ENCODE measurements around the gene CDH12. TPM values are rescaled to one million over a fixed set of nuclear protein-coding genes. Genes with fewer than 3 reads are reported as not detected.

CDH12 gene
- total and polyA plus RNA-seq, 4 donors, result 0.02 to 0.33 (median 0.17) TPM; not detected in 1

DNA sequence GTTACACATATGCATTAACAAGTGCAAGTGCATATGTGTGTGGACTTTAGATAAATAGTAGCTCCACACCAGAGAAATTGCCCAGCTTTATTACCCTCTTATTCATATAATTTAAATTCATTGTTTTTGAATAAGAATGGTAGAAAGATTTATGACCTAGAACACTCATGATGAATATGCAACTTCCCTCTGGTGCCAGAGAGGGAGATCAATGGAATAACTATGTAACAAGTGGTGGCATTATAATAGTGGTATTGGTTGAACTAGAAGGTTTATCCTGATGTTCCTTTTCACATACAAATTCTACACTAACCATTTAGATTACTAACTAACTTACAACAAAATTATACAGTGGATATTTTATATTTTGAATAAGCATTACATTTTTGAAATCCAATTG is 607.4 kb downstream of the CDH12 start:
- H3K4me3 ChIP-seq (ENCODE audit: low read depth in 1 of 3, low read length in 3 of 3), result no peak overlapping the region
- H3K36me3 ChIP-seq (ENCODE audit: control insufficient read depth in 4 of 4, insufficient read depth in 3 of 4, low read depth in 1 of 4, low read length in 3 of 4), result no peaks in the 10 kb centered on the region
- no peaks in the 10 kb centered on the region for H3K27me3 ChIP-seq (ENCODE audit: control insufficient read depth in 4 of 4, insufficient read depth in 4 of 4, low read length in 3 of 4)
- no peaks in the 10 kb centered on the region for H3K4me1 ChIP-seq (ENCODE audit: control insufficient read depth in 4 of 4, insufficient read depth in 4 of 4, low read length in 3 of 4)
- no peak for DNase-seq (ENCODE audit: low spot score)
- TF ChIP-seq, protein P1, sequence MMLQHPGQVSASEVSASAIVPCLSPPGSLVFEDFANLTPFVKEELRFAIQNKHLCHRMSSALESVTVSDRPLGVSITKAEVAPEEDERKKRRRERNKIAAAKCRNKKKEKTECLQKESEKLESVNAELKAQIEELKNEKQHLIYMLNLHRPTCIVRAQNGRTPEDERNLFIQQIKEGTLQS (IDR thresholded peaks at IDR 0.05), result no peak
- TF ChIP-seq NR2F2 (IDR thresholded peaks at IDR 0.05) (no peak), FOXA1 (IDR thresholded peaks at IDR 0.05) (no peak), YY1 (IDR thresholded peaks at IDR 0.05) (no peak), GABPA (IDR thresholded peaks at IDR 0.05 in 1 of 2, conservative IDR thresholded peaks at IDR 0.05 in 1 of 2) (no peak), ZBTB33 (IDR thresholded peaks at IDR 0.05) (no peak), RAD21 (IDR thresholded peaks at IDR 0.05) (no peak), FOXA2 (IDR thresholded peaks at IDR 0.05) (no peak), SP1 (IDR thresholded peaks at IDR 0.05) (no peak), TAF1 (conservative IDR thresholded peaks at IDR 0.05) (no peak), EGR1 (IDR thresholded peaks at IDR 0.05; ENCODE audit: low read depth in 2 of 2) (no peak), HNF4G (IDR thresholded peaks at IDR 0.05) (no peak), JUND (IDR thresholded peaks at IDR 0.05) (no peak), HNF4A (conservative IDR thresholded peaks at IDR 0.05) (no peak), RXRA (IDR thresholded peaks at IDR 0.05) (no peak)
- TF ChIP-seq, protein P2, sequence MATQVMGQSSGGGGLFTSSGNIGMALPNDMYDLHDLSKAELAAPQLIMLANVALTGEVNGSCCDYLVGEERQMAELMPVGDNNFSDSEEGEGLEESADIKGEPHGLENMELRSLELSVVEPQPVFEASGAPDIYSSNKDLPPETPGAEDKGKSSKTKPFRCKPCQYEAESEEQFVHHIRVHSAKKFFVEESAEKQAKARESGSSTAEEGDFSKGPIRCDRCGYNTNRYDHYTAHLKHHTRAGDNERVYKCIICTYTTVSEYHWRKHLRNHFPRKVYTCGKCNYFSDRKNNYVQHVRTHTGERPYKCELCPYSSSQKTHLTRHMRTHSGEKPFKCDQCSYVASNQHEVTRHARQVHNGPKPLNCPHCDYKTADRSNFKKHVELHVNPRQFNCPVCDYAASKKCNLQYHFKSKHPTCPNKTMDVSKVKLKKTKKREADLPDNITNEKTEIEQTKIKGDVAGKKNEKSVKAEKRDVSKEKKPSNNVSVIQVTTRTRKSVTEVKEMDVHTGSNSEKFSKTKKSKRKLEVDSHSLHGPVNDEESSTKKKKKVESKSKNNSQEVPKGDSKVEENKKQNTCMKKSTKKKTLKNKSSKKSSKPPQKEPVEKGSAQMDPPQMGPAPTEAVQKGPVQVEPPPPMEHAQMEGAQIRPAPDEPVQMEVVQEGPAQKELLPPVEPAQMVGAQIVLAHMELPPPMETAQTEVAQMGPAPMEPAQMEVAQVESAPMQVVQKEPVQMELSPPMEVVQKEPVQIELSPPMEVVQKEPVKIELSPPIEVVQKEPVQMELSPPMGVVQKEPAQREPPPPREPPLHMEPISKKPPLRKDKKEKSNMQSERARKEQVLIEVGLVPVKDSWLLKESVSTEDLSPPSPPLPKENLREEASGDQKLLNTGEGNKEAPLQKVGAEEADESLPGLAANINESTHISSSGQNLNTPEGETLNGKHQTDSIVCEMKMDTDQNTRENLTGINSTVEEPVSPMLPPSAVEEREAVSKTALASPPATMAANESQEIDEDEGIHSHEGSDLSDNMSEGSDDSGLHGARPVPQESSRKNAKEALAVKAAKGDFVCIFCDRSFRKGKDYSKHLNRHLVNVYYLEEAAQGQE (IDR thresholded peaks at IDR 0.05), result no peak
- TF ChIP-seq, protein P3, sequence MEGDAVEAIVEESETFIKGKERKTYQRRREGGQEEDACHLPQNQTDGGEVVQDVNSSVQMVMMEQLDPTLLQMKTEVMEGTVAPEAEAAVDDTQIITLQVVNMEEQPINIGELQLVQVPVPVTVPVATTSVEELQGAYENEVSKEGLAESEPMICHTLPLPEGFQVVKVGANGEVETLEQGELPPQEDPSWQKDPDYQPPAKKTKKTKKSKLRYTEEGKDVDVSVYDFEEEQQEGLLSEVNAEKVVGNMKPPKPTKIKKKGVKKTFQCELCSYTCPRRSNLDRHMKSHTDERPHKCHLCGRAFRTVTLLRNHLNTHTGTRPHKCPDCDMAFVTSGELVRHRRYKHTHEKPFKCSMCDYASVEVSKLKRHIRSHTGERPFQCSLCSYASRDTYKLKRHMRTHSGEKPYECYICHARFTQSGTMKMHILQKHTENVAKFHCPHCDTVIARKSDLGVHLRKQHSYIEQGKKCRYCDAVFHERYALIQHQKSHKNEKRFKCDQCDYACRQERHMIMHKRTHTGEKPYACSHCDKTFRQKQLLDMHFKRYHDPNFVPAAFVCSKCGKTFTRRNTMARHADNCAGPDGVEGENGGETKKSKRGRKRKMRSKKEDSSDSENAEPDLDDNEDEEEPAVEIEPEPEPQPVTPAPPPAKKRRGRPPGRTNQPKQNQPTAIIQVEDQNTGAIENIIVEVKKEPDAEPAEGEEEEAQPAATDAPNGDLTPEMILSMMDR (IDR thresholded peaks at IDR 0.05; ENCODE audit: low read depth, low read length, missing input control), result no peak
- TF ChIP-seq, protein P4, sequence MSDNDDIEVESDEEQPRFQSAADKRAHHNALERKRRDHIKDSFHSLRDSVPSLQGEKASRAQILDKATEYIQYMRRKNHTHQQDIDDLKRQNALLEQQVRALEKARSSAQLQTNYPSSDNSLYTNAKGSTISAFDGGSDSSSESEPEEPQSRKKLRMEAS (IDR thresholded peaks at IDR 0.05), result no peak
- H3K27ac ChIP-seq (ENCODE audit: low read depth in 1 of 2, low read length in 2 of 2), result no peak overlapping the region
- H3K9ac ChIP-seq (ENCODE audit: low read depth in 1 of 2, low read length in 2 of 2), result no peak overlapping the region
- peaks cover 0 to 1% (median 0%) of the 10 kb centered on the region in 4 donors for H3K9me3 ChIP-seq (ENCODE audit: control insufficient read depth in 4 of 4, low read length in 3 of 4)
